Stimulated activated CD8-positive, alpha-beta memory T cell treated with anti-CD3 and anti-CD28 coated beads, Interleukin-4, amount 100 ng/mL, for 1 hour (primary cell): Measurements from ENCODE around the gene CIZ1.
A peak's percentile ranks its signal among the peaks of the same experiment; 100 is the strongest.

Experiments used
- DNase-seq, 2 donors: peaks; one replicate each; pipeline ENCODE4 v3.0.0-alpha.2; 2020; ENCODE audit warnings: low read depth in 2 of 2, low spot score in 1 of 2

CIZ1 gene

GRCh38 chr9:128213746-128214497, 22.6 kb upstream of the CIZ1 start:
- no peak for DNase-seq

GRCh38 chr9:128211981-128212281, 20.6 kb upstream of the CIZ1 start:
- no peak for DNase-seq

- DNase-seq, result no peak
Measured at GRCh38 chr9:128211186-128211980, 20.0 kb upstream of the CIZ1 start.

- no peak for DNase-seq
Measured at GRCh38 chr9:128208946-128209669, 17.7 kb upstream of the CIZ1 start.

GRCh38 chr9:128208386-128208785, 17.0 kb upstream of the CIZ1 start:
- DNase-seq, result no peak

GRCh38 chr9:128206916-128207910, 15.8 kb upstream of the CIZ1 start:
- no peak for DNase-seq

- no peak for DNase-seq
Measured at GRCh38 chr9:128206484-128206883, 15.1 kb upstream of the CIZ1 start.

GRCh38 chr9:128205296-128205944, 14.0 kb upstream of the CIZ1 start:
- no peak for DNase-seq

GRCh38 chr9:128204858-128205257, 13.5 kb upstream of the CIZ1 start:
- no peak for DNase-seq

- no peak for DNase-seq
Measured at GRCh38 chr9:128203707-128204551, 12.6 kb upstream of the CIZ1 start.

GRCh38 chr9:128203024-128203706, 11.8 kb upstream of the CIZ1 start, which contains the start of gene DNM1:
DNM1 (plus strand) TSS chr9:128203379; CDS start chr9:128203471, 92 bp downstream.
- DNase-seq, result peak; percentile 17 to 47

GRCh38 chr9:128202648-128203023, 11.3 kb upstream of the CIZ1 start:
- no peak for DNase-seq

GRCh38 chr9:128201441-128202369, 10.3 kb upstream of the CIZ1 start:
- DNase-seq, result no peak

- DNase-seq, result no peak
Measured at GRCh38 chr9:128193469-128194096, 2.2 kb upstream of the CIZ1 start.

- peak in 1 of 2 donors; percentile 18 for DNase-seq
Measured at GRCh38 chr9:128192601-128193371, 1.4 kb upstream of the CIZ1 start.
